PC-3 (cell line): ENCODE measurements around the gene LMBRD2.

Source experiments
- EZH2 ChIP-seq: fragments of 300-600 bp; sonication (generic); IDR thresholded peaks from one replicate; pipeline ENCODE4 v1.6.1; 2017; ENCODE audit warnings: antibody characterized with exemption, mild to moderate bottlenecking, low read length; ENCODE audit not compliant: unreplicated experiment
- EZH2phosphoT487 ChIP-seq: fragments of 300-600 bp; sonication (generic); IDR thresholded peaks from 2 replicates; pipeline ENCODE4 v1.6.1; 2018; ENCODE audit warnings: mild to moderate bottlenecking, antibody characterized with exemption, low read length, borderline replicate concordance
- TF ChIP-seq, protein P1 (sequence below): fragments of 300-600 bp; sonication (generic); conservative IDR thresholded peaks from 2 replicates; pipeline ENCODE4 v1.5.1; 2017; ENCODE audit warnings: antibody characterized with exemption, low read depth, mild to moderate bottlenecking, low read length

- TF ChIP-seq, protein P1, sequence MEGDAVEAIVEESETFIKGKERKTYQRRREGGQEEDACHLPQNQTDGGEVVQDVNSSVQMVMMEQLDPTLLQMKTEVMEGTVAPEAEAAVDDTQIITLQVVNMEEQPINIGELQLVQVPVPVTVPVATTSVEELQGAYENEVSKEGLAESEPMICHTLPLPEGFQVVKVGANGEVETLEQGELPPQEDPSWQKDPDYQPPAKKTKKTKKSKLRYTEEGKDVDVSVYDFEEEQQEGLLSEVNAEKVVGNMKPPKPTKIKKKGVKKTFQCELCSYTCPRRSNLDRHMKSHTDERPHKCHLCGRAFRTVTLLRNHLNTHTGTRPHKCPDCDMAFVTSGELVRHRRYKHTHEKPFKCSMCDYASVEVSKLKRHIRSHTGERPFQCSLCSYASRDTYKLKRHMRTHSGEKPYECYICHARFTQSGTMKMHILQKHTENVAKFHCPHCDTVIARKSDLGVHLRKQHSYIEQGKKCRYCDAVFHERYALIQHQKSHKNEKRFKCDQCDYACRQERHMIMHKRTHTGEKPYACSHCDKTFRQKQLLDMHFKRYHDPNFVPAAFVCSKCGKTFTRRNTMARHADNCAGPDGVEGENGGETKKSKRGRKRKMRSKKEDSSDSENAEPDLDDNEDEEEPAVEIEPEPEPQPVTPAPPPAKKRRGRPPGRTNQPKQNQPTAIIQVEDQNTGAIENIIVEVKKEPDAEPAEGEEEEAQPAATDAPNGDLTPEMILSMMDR: no peak
- TF ChIP-seq EZH2 (no peak), EZH2phosphoT487 (no peak)
Observed at GRCh38 chr5:36156619-36157018, 4.9 kb upstream of the LMBRD2 start.
